Peyer's patch (tissue), 4 donors: Measurements from ENCODE around the gene ALMS1. TPM values are rescaled to one million over a fixed set of nuclear protein-coding genes. Genes with fewer than 3 reads are reported as not detected.
"Not testable (repeated sequence)": the region's sequence is repeated elsewhere in the genome, so short reads cannot be mapped to it uniquely, and the experiment has no call there.

ENCODE experiments used
- DNase-seq, 3 donors: peaks; one replicate each; pipeline ENCODE4 v3.0.0-alpha.2; 2017 to 2019
- H3K27ac ChIP-seq, 4 donors: fragments of 200-600 bp; sonication (generic); one replicate each; pipeline ENCODE4 v1.5.1; 2016 to 2019
- H3K27me3 ChIP-seq, 2 donors: fragments of 200-600 bp; sonication (generic); one replicate each; pipeline ENCODE4 v1.5.1; 2019
- H3K36me3 ChIP-seq, 3 donors: fragments of 200-600 bp; sonication (generic); one replicate each; pipeline ENCODE4 v1.5.1; 2016 to 2019
- H3K4me1 ChIP-seq, 4 donors: fragments of 200-600 bp; sonication (generic); one replicate each; pipeline ENCODE4 v1.5.1; 2016 to 2019
- H3K4me3 ChIP-seq, 4 donors: fragments of 200-600 bp; sonication (generic); 1 replicate in 3 of 4; 2 replicates in 1 of 4; pipeline ENCODE4 v1.5.1; 2016 to 2019; ENCODE audit warnings: mild to moderate bottlenecking in 1 of 4
- H3K9me3 ChIP-seq, 4 donors: fragments of 200-600 bp; sonication (generic); one replicate each; pipeline ENCODE4 v1.5.1; 2016 to 2019; ENCODE audit warnings: mild to moderate bottlenecking in 1 of 4
- CTCF ChIP-seq, 6 experiments: fragments of 450-650 bp in 4 of 6; fragments of 200-600 bp in 2 of 6; sonication (generic) in 1 of 6; IDR thresholded peaks; one replicate each; pipeline ENCODE4 v1.5.1; 2017 to 2019; ENCODE audit warnings: antibody characterized with exemption in 6 of 6, mild to moderate bottlenecking in 3 of 6, moderate library complexity in 1 of 6
- POLR2A ChIP-seq, 2 donors: fragments of 450-650 bp; IDR thresholded peaks; one replicate each; pipeline ENCODE4 v1.5.1; 2017; ENCODE audit warnings: antibody characterized with exemption in 2 of 2, mild to moderate bottlenecking in 2 of 2, moderate library complexity in 2 of 2
- total RNA-seq, 4 donors: library from RNA; depleted of rRNA; stranded (reverse); fragments of >200 nt; gene quantifications; one replicate each; pipeline ENCODE4 v1.1.0, GENCODE V29; 2016

ALMS1 gene
- total RNA-seq, 4 donors from 2014 or later, result 22.9 to 98.2 (median 44.9) TPM

GRCh38 chr2:73642338-73643018, 256.8 kb downstream of the ALMS1 start, which contains the start of gene NAT8:
Gene NAT8 (minus strand): TSS chr2:73642422. CDS start chr2:73641628, 794 bp downstream.
- Histone ChIP-seq H3K4me3 (no peak within 1 kb of the TSS), H3K27ac (no peak within 1 kb of the TSS), H3K36me3 (no peaks in the 10 kb centered on the region), H3K9me3 (no peaks in the 10 kb centered on the region), H3K4me1 (peaks cover 0 to 28% (median 0%) of the 10 kb centered on the region in 4 donors), H3K27me3 (no peaks in the 10 kb centered on the region)
- DNase-seq, result no peak
- TF ChIP-seq CTCF (IDR thresholded peaks at IDR 0.05) (no peak), POLR2A (IDR thresholded peaks at IDR 0.05) (no peak)

GRCh38 chr2:73647690-73648089, 262.1 kb downstream of the ALMS1 start:
- H3K27me3 ChIP-seq, H3K4me1 ChIP-seq, DNase-seq, H3K4me3 ChIP-seq, H3K36me3 ChIP-seq, H3K9me3 ChIP-seq, H3K27ac ChIP-seq: not testable (repeated sequence)
- peak in 1 of 6 experiments; percentile 7 for TF ChIP-seq CTCF (IDR thresholded peaks at IDR 0.05)

- Histone ChIP-seq H3K36me3 (no peaks in the 10 kb centered on the region), H3K4me3 (no peak overlapping the region), H3K4me1 (no peaks in the 10 kb centered on the region), H3K27ac (no peak overlapping the region), H3K27me3 (no peaks in the 10 kb centered on the region), H3K9me3 (no peaks in the 10 kb centered on the region)
- TF ChIP-seq CTCF (IDR thresholded peaks at IDR 0.05) (peak in 3 of 6 experiments; percentile 11 to 32 (median 21)), POLR2A (IDR thresholded peaks at IDR 0.05) (no peak)
- no peak for DNase-seq
Measured at GRCh38 chr2:73651591-73652230, 266.1 kb downstream of the ALMS1 start.

- no peaks in the 10 kb centered on the region for H3K9me3 ChIP-seq
- no peaks in the 10 kb centered on the region for H3K27me3 ChIP-seq
- no peak for DNase-seq
- H3K4me3 ChIP-seq, result no peak overlapping the region
- no peaks in the 10 kb centered on the region for H3K36me3 ChIP-seq
- no peak for TF ChIP-seq CTCF (IDR thresholded peaks at IDR 0.05)
- TF ChIP-seq POLR2A (IDR thresholded peaks at IDR 0.05), result no peak
- no peaks in the 10 kb centered on the region for H3K4me1 ChIP-seq
- H3K27ac ChIP-seq, result no peak overlapping the region
Measured at GRCh38 chr2:73652348-73652747, 266.7 kb downstream of the ALMS1 start.

GRCh38 chr2:73654175-73654574, 268.5 kb downstream of the ALMS1 start:
- Histone ChIP-seq H3K27ac (no peak overlapping the region), H3K4me1 (no peaks in the 10 kb centered on the region), H3K27me3 (no peaks in the 10 kb centered on the region), H3K36me3 (no peaks in the 10 kb centered on the region), H3K9me3 (no peaks in the 10 kb centered on the region), H3K4me3 (no peak overlapping the region)
- no peak for DNase-seq
- TF ChIP-seq POLR2A (IDR thresholded peaks at IDR 0.05), result no peak
- no peak for TF ChIP-seq CTCF (IDR thresholded peaks at IDR 0.05)

Other genes starting within 250 kb of the ALMS1 start
- not detected for gene NOTO, start 183.3 kb upstream of the ALMS1 start, total RNA-seq
- 10 to 100 TPM in 3 of 4 donors, 1 to 10 TPM in 1; 5.1 to 46.2 (median 15.6) TPM for gene SMYD5, start 171.6 kb upstream of the ALMS1 start, total RNA-seq
- gene PRADC1, start 152.6 kb upstream of the ALMS1 start, total RNA-seq, result 10 to 100 TPM; 30.5 to 69.9 (median 41.4) TPM
- gene CCT7, start 151.5 kb upstream of the ALMS1 start, total RNA-seq, result 100 to 1,000 TPM in 2 of 4 donors, 10 to 100 TPM in 2; 83.5 to 131 (median 95.6) TPM
- 10 to 100 TPM in 1 of 4 donors, 1 to 10 TPM in 3; 1.8 to 12.4 (median 5.7) TPM for gene FBXO41, start 101.4 kb upstream of the ALMS1 start, total RNA-seq
- gene EGR4, start 92.3 kb upstream of the ALMS1 start, total RNA-seq, result not detected